Loucy (cell line): ENCODE measurements around the gene CKLF.

Experiments used
- H2AFZ ChIP-seq: fragments of 200-600 bp; sonication (generic); 2 replicates; pipeline ENCODE4 v1.6.0; 2016; ENCODE audit warnings: antibody characterized with exemption, mild to moderate bottlenecking, low read length, moderate library complexity
- H3F3A ChIP-seq: fragments of 200-600 bp; 2 replicates; pipeline ENCODE4 v1.6.0; 2016; ENCODE audit warnings: antibody characterized with exemption, low read depth, mild to moderate bottlenecking
- H3K27me3 ChIP-seq: fragments of 200-600 bp; sonication (generic); 2 replicates; pipeline ENCODE4 v1.6.1; 2014; ENCODE audit warnings: low read length, mild to moderate bottlenecking; ENCODE audit not compliant: insufficient read depth, poor library complexity, severe bottlenecking
- H3K36me3 ChIP-seq: fragments of 200-600 bp; sonication (generic); 2 replicates; pipeline ENCODE4 v1.6.1; 2016; ENCODE audit warnings: low read length; ENCODE audit not compliant: insufficient read depth
- H3K4me1 ChIP-seq: fragments of 200-600 bp; sonication (generic); 2 replicates; pipeline ENCODE4 v1.5.1; 2014; ENCODE audit warnings: low read length, mild to moderate bottlenecking; ENCODE audit not compliant: insufficient read depth, poor library complexity, severe bottlenecking
- H3K4me2 ChIP-seq: fragments of 200-600 bp; sonication (generic); 2 replicates; pipeline ENCODE4 v1.6.0; 2014; ENCODE audit warnings: antibody characterized with exemption, low read length, low read depth, mild to moderate bottlenecking; ENCODE audit not compliant: poor library complexity, severe bottlenecking
- H3K4me3 ChIP-seq: fragments of 200-600 bp; sonication (generic); 2 replicates; pipeline ENCODE4 v1.5.1; 2014; ENCODE audit warnings: low read length, mild to moderate bottlenecking, mixed read lengths; ENCODE audit not compliant: poor library complexity, severe bottlenecking
- H3K79me2 ChIP-seq: fragments of 200-600 bp; sonication (generic); 2 replicates; pipeline ENCODE4 v1.6.1; 2014; ENCODE audit warnings: low read length; ENCODE audit not compliant: insufficient read depth
- H3K9ac ChIP-seq: fragments of 200-600 bp; sonication (generic); 2 replicates; pipeline ENCODE4 v1.6.0; 2014; ENCODE audit warnings: mild to moderate bottlenecking, low read depth, low read length, moderate library complexity; ENCODE audit not compliant: poor library complexity, severe bottlenecking
- H3K9me2 ChIP-seq: fragments of 200-600 bp; sonication (generic); replicated peaks from 2 replicates; pipeline ENCODE4 v1.6.1; 2016; ENCODE audit warnings: low read depth, low read length, mixed read lengths
- H3K9me3 ChIP-seq: fragments of 200-600 bp; sonication (generic); 2 replicates; pipeline ENCODE4 v1.6.1; 2014; ENCODE audit warnings: mild to moderate bottlenecking, antibody characterized with exemption, low read length, low read depth; ENCODE audit not compliant: insufficient read depth
- H4K20me1 ChIP-seq: fragments of 200-600 bp; sonication (generic); 2 replicates; pipeline ENCODE4 v1.6.0; 2014; ENCODE audit warnings: antibody characterized with exemption, low read length, mild to moderate bottlenecking; ENCODE audit not compliant: insufficient read depth, poor library complexity, severe bottlenecking
- CTCF ChIP-seq: fragments of 200-600 bp; sonication (generic); conservative IDR thresholded peaks from 2 replicates; pipeline ENCODE4 v1.5.1; 2014; ENCODE audit warnings: mild to moderate bottlenecking, antibody characterized with exemption, low read length
- EZH2phosphoT487 ChIP-seq: fragments of 200-600 bp; IDR thresholded peaks from 2 replicates; pipeline ENCODE4 v1.6.1; 2018; ENCODE audit warnings: antibody characterized with exemption, mild to moderate bottlenecking, moderate library complexity, borderline replicate concordance

CKLF gene

DNA sequence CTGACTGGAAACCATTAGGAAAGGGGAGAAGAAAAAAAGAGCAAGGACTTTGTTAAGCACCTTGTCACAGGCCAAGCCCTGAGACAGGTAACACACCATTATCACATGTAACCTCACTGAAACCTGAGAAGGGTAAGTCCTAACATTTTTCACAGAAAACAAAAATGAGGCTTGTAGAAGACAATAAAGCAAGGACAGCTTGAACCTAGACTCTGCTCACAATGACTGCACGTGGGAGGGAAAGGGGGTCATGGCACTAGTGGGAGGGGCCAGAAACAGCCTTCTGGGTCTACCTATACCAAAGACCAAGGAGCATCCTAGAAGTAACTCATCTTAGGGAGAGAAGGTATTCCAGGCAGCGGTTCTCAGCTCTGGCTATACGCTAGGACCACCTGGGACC is 10.0 kb upstream of the CKLF start:
- Histone ChIP-seq H3K9ac (no peak overlapping the region), H3F3A (no peaks in the 10 kb centered on the region), H3K36me3 (no peaks in the 10 kb centered on the region), H4K20me1 (no peaks in the 10 kb centered on the region), H3K4me1 (peaks cover 43% of the 10 kb centered on the region), H3K27me3 (no peaks in the 10 kb centered on the region), H3K79me2 (peaks cover 3% of the 10 kb centered on the region; the same call in 1 of the 2 replicates), H3K9me3 (no peaks in the 10 kb centered on the region), H3K9me2 (no peaks in the 10 kb centered on the region), H3K4me2 (no peak overlapping the region), H3K4me3 (no peak overlapping the region), H2AFZ (no peak overlapping the region)
- TF ChIP-seq EZH2phosphoT487 (no peak), CTCF (no peak)

DNA sequence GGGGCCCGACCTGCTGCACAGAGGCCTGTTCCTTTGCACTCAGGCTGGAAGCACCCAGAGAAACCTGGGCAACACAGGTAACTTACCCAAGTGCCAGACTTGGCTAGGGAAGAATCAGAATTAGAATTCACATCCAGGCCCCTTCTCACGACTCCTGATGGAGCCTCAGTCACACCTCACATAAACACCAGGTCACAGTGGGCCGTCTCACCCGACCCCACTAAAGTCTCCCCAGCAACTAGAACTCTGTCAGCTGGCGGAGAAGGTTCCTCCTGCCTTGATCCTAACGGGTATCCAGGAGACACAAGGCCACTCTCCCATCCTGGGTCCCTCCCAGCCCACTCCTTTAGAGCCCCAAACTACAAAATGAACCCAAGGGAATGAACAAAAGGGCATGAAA is 8.8 kb upstream of the CKLF start:
- no peak for TF ChIP-seq EZH2phosphoT487
- TF ChIP-seq CTCF, result no peak
- H3K4me2 ChIP-seq, result no peak overlapping the region

DNA sequence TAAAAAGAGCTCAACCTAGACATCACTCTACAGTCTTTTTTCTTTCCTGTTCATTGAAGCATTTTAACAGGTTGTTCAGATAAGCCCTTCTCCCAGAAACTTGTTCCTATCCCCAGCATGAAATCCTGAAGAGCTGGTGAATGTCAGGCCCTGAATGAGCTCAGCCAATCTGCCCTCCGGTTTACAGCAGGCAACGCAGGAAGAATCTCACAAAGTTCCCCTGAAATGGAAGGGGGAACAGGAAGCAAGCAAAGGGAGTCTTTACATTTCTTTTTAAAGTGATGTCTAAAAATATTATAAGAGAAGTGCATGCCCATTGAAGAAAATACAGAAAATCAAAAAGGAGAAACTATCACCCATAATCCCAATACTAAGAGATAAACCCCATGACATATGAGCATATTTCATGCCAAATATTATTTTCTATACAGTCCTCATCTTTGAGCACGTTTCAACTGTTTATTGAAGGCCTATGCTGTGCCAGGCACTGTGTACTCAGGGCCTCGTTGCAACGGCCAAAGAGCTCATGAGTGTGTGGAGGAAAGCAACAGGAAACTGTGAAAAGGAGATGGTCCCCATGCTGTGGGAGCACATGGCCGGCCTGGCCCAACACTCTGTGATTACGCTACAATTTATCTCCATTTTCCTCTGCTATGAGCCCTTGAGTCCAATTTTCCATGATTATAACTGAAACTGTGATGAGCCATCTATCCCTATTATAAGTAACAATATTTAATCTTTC is 8.2 kb upstream of the CKLF start:
- Histone ChIP-seq H3K9me2 (no peaks in the 10 kb centered on the region), H3K4me3 (no peak overlapping the region), H3K9ac (peak overlapping the region; percentile 44), H3F3A (peaks cover 8% of the 10 kb centered on the region; the same call in 1 of the 2 replicates), H3K4me1 (peaks cover 51% of the 10 kb centered on the region), H3K9me3 (no peaks in the 10 kb centered on the region), H3K79me2 (0 out of 2 replicates have a peak, but pooled peaks cover 8% of the 10 kb centered on the region), H3K4me2 (no peak overlapping the region), H3K27me3 (no peaks in the 10 kb centered on the region), H3K36me3 (no peaks in the 10 kb centered on the region), H4K20me1 (no peaks in the 10 kb centered on the region), H2AFZ (no peak overlapping the region)
- no peak for TF ChIP-seq EZH2phosphoT487
- no peak for TF ChIP-seq CTCF

More for the DNA sequence above, 8.8 kb upstream of the CKLF start:
- Histone ChIP-seq H3K9me3 (no peaks in the 10 kb centered on the region), H3K9ac (peak overlapping the region; percentile 44), H3K4me3 (no peak overlapping the region), H4K20me1 (no peaks in the 10 kb centered on the region), H3K9me2 (no peaks in the 10 kb centered on the region), H3K27me3 (no peaks in the 10 kb centered on the region), H2AFZ (no peak overlapping the region), H3K4me1 (peaks cover 51% of the 10 kb centered on the region), H3K79me2 (peaks cover 8% of the 10 kb centered on the region; the same call in 1 of the 2 replicates), H3K36me3 (no peaks in the 10 kb centered on the region), H3F3A (0 out of 2 replicates have a peak, but pooled peaks cover 2% of the 10 kb centered on the region)
